ENCODE results near the gene ZNF385A. TPM values are rescaled to one million over a fixed set of nuclear protein-coding genes. Genes with fewer than 3 reads are reported as not detected.

ZNF385A gene
- total and polyA plus RNA-seq, 2 of the 13 experiments (the other 11 are each of a cell fraction or from before 2014, with no cell fraction given) = 0.44 to 0.67 TPM

DNA sequence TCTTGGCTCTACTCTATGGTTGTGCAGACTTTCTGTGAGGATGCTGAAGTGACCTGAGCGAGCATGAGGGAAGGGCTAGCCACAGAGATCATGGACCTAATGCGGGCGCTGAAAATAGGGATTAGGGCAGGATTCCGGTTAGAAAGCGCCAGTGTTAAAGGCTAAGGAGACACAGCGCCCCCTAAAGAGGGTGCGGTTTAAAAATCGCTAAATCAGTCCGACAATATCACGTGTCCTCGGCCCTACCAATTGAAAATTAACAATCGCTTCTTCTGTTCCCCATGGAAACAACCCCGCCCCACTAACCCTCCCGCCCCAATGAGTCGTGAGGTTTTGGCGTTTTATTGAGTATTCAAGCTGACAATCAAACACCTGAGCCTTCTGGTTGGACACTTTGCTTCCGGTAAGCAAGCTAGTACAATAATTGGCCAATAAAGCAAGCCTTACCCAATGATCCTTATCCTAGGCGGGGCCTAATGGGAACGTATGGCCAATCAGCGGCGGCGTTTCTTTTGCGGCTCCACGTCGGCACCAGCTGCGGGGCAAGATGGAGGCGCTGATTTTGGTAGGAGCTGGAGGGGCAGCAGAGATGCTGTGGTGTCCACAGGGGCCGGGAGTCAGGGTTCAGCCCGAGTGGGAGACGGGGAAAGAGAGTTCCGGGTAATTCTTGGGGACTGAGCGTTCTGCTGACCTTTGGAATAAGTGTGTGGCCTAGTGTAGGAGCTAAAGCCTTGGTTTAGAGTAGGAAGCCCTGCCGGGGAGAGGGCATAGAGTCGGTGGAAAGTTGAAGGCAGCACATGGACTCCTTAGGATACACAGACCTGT is 59.7 kb downstream of the ZNF385A start, which contains the start of gene COPZ1 (continued):
- TF ChIP-seq ZSCAN9 (CRISPR knock-in tag; IDR thresholded peaks at IDR 0.05; ENCODE audit: borderline replicate concordance) (peak; percentile 11; the same call in 1 of the 2 replicates), XBP1 (CRISPR knock-in tag; IDR thresholded peaks at IDR 0.05) (no peak), ZNF891 (CRISPR knock-in tag; IDR thresholded peaks at IDR 0.05) (no peak), MAFG (CRISPR knock-in tag; IDR thresholded peaks at IDR 0.05) (no peak), CSRNP1 (CRISPR knock-in tag; IDR thresholded peaks at IDR 0.05) (no peak), ZNF136 (CRISPR knock-in tag; IDR thresholded peaks at IDR 0.05; ENCODE audit: low read depth) (peak; percentile 64; the same call in 1 of the 2 replicates), ZHX2 (IDR thresholded peaks at IDR 0.05; ENCODE audit: low read depth) (peak; percentile 73), ZHX2 (CRISPR knock-in tag; IDR thresholded peaks at IDR 0.05; ENCODE audit: borderline replicate concordance) (no peak), KDM5B (CRISPR knock-in tag; IDR thresholded peaks at IDR 0.05; ENCODE audit: borderline replicate concordance) (0 out of 2 replicates have a peak, but pooled peaks have one; percentile 46), CBX5 (CRISPR knock-in tag; IDR thresholded peaks at IDR 0.05; ENCODE audit: borderline replicate concordance) (no peak), ZSCAN5A (CRISPR knock-in tag; IDR thresholded peaks at IDR 0.05; ENCODE audit: borderline replicate concordance) (no peak)
- TF ChIP-seq, protein P1, sequence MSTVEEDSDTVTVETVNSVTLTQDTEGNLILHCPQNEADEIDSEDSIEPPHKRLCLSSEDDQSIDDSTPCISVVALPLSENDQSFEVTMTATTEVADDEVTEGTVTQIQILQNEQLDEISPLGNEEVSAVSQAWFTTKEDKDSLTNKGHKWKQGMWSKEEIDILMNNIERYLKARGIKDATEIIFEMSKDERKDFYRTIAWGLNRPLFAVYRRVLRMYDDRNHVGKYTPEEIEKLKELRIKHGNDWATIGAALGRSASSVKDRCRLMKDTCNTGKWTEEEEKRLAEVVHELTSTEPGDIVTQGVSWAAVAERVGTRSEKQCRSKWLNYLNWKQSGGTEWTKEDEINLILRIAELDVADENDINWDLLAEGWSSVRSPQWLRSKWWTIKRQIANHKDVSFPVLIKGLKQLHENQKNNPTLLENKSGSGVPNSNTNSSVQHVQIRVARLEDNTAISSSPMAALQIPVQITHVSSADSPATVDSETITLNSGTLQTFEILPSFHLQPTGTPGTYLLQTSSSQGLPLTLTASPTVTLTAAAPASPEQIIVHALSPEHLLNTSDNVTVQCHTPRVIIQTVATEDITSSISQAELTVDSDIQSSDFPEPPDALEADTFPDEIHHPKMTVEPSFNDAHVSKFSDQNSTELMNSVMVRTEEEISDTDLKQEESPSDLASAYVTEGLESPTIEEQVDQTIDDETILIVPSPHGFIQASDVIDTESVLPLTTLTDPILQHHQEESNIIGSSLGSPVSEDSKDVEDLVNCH (CRISPR knock-in tag; IDR thresholded peaks at IDR 0.05) = no peak
- TF ChIP-seq, protein P2, sequence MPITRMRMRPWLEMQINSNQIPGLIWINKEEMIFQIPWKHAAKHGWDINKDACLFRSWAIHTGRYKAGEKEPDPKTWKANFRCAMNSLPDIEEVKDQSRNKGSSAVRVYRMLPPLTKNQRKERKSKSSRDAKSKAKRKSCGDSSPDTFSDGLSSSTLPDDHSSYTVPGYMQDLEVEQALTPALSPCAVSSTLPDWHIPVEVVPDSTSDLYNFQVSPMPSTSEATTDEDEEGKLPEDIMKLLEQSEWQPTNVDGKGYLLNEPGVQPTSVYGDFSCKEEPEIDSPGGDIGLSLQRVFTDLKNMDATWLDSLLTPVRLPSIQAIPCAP (CRISPR knock-in tag; IDR thresholded peaks at IDR 0.05; ENCODE audit: low read depth) = no peak

Data from HepG2 (cell line).